ENCODE data around the gene GIN1. TPM values are rescaled to one million over a fixed set of nuclear protein-coding genes. Genes with fewer than 3 reads are reported as not detected.
A peak's percentile ranks its signal among the peaks of the same experiment; 100 is the strongest.

The GIN1 gene
- total and polyA plus RNA-seq, 9 of the 15 experiments (the other 6 are each of a cell fraction or from before 2014, with no cell fraction given): 2.4 to 9.8 (median 7.8) TPM

DNA sequence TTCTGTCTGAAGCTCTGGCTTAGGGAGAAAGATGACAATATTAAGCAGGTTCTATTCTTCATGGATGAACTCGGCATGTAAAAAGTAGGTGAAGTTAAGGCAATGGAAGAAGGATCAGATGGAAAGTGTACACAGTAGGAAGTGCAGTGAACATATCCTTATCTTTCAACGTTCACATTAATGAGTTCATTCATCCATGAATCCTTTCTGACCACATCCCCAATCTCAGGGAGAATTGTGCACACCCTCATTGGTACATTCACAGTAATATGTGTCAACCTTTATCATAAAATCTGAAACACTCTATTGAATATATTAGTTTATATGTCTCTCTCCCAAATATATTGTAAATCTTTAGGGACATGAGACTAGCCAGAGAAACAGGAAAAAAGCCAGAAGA, 5.5 kb downstream of the GIN1 start (continued):
- TF ChIP-seq, protein P1, sequence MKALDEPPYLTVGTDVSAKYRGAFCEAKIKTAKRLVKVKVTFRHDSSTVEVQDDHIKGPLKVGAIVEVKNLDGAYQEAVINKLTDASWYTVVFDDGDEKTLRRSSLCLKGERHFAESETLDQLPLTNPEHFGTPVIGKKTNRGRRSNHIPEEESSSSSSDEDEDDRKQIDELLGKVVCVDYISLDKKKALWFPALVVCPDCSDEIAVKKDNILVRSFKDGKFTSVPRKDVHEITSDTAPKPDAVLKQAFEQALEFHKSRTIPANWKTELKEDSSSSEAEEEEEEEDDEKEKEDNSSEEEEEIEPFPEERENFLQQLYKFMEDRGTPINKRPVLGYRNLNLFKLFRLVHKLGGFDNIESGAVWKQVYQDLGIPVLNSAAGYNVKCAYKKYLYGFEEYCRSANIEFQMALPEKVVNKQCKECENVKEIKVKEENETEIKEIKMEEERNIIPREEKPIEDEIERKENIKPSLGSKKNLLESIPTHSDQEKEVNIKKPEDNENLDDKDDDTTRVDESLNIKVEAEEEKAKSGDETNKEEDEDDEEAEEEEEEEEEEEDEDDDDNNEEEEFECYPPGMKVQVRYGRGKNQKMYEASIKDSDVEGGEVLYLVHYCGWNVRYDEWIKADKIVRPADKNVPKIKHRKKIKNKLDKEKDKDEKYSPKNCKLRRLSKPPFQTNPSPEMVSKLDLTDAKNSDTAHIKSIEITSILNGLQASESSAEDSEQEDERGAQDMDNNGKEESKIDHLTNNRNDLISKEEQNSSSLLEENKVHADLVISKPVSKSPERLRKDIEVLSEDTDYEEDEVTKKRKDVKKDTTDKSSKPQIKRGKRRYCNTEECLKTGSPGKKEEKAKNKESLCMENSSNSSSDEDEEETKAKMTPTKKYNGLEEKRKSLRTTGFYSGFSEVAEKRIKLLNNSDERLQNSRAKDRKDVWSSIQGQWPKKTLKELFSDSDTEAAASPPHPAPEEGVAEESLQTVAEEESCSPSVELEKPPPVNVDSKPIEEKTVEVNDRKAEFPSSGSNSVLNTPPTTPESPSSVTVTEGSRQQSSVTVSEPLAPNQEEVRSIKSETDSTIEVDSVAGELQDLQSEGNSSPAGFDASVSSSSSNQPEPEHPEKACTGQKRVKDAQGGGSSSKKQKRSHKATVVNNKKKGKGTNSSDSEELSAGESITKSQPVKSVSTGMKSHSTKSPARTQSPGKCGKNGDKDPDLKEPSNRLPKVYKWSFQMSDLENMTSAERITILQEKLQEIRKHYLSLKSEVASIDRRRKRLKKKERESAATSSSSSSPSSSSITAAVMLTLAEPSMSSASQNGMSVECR (CRISPR knock-in tag; IDR thresholded peaks at IDR 0.05): no peak
- TF ChIP-seq ARNT (IDR thresholded peaks at IDR 0.05) (no peak), FOSL1 (tag; conservative IDR thresholded peaks at IDR 0.05) (no peak), KLF1 (tag; IDR thresholded peaks at IDR 0.05) (no peak), DDX20 (tag; IDR thresholded peaks at IDR 0.05; ENCODE audit: low read depth) (no peak), THRAP3 (IDR thresholded peaks at IDR 0.05; ENCODE audit: borderline replicate concordance) (no peak), HNRNPH1 (optimal IDR thresholded peaks at IDR 0.05; ENCODE audit: low read depth, low read length) (no peak), KDM5B (IDR thresholded peaks at IDR 0.05; ENCODE audit: insufficient replicate concordance, low read depth, low read length) (no peak), SMARCE1 (IDR thresholded peaks at IDR 0.05) (peak; percentile 59; the same call in 1 of the 2 replicates), TAF7 (tag; IDR thresholded peaks at IDR 0.05) (no peak), TAF15 (IDR thresholded peaks at IDR 0.05; ENCODE audit: low read depth, low read length) (no peak), PURB (CRISPR knock-in tag; IDR thresholded peaks at IDR 0.05; ENCODE audit: low read depth) (no peak), KAT2B (IDR thresholded peaks at IDR 0.05; ENCODE audit: low read depth, low read length) (no peak), POU5F1 (IDR thresholded peaks at IDR 0.05; ENCODE audit: borderline replicate concordance, low read depth, low read length, partially characterized antibody) (no peak), EP300 (IDR thresholded peaks at IDR 0.05; ENCODE audit: low read length) (peak; percentile 70; the same call in 1 of the 2 replicates)
- TF ChIP-seq, protein P2, sequence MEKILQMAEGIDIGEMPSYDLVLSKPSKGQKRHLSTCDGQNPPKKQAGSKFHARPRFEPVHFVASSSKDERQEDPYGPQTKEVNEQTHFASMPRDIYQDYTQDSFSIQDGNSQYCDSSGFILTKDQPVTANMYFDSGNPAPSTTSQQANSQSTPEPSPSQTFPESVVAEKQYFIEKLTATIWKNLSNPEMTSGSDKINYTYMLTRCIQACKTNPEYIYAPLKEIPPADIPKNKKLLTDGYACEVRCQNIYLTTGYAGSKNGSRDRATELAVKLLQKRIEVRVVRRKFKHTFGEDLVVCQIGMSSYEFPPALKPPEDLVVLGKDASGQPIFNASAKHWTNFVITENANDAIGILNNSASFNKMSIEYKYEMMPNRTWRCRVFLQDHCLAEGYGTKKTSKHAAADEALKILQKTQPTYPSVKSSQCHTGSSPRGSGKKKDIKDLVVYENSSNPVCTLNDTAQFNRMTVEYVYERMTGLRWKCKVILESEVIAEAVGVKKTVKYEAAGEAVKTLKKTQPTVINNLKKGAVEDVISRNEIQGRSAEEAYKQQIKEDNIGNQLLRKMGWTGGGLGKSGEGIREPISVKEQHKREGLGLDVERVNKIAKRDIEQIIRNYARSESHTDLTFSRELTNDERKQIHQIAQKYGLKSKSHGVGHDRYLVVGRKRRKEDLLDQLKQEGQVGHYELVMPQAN (IDR thresholded peaks at IDR 0.05; ENCODE audit: borderline replicate concordance): no peak
- TF ChIP-seq, protein P3, sequence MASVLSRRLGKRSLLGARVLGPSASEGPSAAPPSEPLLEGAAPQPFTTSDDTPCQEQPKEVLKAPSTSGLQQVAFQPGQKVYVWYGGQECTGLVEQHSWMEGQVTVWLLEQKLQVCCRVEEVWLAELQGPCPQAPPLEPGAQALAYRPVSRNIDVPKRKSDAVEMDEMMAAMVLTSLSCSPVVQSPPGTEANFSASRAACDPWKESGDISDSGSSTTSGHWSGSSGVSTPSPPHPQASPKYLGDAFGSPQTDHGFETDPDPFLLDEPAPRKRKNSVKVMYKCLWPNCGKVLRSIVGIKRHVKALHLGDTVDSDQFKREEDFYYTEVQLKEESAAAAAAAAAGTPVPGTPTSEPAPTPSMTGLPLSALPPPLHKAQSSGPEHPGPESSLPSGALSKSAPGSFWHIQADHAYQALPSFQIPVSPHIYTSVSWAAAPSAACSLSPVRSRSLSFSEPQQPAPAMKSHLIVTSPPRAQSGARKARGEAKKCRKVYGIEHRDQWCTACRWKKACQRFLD (CRISPR knock-in tag; IDR thresholded peaks at IDR 0.05): 0 out of 2 replicates have a peak, but pooled peaks have one; percentile 21
- TF ChIP-seq, protein P4, sequence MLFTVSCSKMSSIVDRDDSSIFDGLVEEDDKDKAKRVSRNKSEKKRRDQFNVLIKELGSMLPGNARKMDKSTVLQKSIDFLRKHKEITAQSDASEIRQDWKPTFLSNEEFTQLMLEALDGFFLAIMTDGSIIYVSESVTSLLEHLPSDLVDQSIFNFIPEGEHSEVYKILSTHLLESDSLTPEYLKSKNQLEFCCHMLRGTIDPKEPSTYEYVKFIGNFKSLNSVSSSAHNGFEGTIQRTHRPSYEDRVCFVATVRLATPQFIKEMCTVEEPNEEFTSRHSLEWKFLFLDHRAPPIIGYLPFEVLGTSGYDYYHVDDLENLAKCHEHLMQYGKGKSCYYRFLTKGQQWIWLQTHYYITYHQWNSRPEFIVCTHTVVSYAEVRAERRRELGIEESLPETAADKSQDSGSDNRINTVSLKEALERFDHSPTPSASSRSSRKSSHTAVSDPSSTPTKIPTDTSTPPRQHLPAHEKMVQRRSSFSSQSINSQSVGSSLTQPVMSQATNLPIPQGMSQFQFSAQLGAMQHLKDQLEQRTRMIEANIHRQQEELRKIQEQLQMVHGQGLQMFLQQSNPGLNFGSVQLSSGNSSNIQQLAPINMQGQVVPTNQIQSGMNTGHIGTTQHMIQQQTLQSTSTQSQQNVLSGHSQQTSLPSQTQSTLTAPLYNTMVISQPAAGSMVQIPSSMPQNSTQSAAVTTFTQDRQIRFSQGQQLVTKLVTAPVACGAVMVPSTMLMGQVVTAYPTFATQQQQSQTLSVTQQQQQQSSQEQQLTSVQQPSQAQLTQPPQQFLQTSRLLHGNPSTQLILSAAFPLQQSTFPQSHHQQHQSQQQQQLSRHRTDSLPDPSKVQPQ (CRISPR knock-in tag; IDR thresholded peaks at IDR 0.05; ENCODE audit: borderline replicate concordance): no peak
